WTC11 (cell line): Measurements from ENCODE around the gene OXNAD1. TPM values are rescaled to one million over a fixed set of nuclear protein-coding genes. Genes with fewer than 3 reads are reported as not detected.

Experiments
- ATAC-seq: fragments of 200-7000 bp; cut with Tn5 transposase; 2 replicates; pipeline ENCODE4 v1.10.0; 2021; ENCODE audit warnings: mild to moderate bottlenecking, moderate library complexity
- CTCF ChIA-PET: fragments of 300-600 bp; sonication (Branson Sonifier 250); formaldehyde crosslinking; loops from one replicate; lab custom pipeline; 2021; ENCODE audit warnings: antibody characterized with exemption; lab: Charles Lee
- POLR2A ChIA-PET: fragments of 350-600 bp; sonication (Branson Sonifier 250); formaldehyde crosslinking; loops from one replicate; lab custom pipeline; 2021; ENCODE audit warnings: antibody characterized with exemption; lab: Charles Lee
- DNase-seq: peaks from one replicate; pipeline ENCODE4 v3.0.0; 2021; ENCODE audit warnings: low spot score
- H3K27ac Mint-ChIP-seq: 2 replicates; pipeline ENCODE4 v1.8.0; 2021; ENCODE audit warnings: mixed read lengths
- H3K27me3 Mint-ChIP-seq: 2 replicates; pipeline ENCODE4 v1.8.0; 2021; ENCODE audit warnings: low read depth, mild to moderate bottlenecking, moderate library complexity, mixed read lengths
- H3K36me3 Mint-ChIP-seq: 2 replicates; pipeline ENCODE4 v1.8.0; 2021; ENCODE audit warnings: mixed read lengths
- H3K4me1 Mint-ChIP-seq: 2 replicates; pipeline ENCODE4 v1.8.0; 2022; ENCODE audit warnings: mixed read lengths
- H3K4me3 Mint-ChIP-seq: 2 replicates; pipeline ENCODE4 v1.8.0; 2021; ENCODE audit warnings: mild to moderate bottlenecking, moderate library complexity, mixed read lengths
- H3K9me3 Mint-ChIP-seq: 2 replicates; pipeline ENCODE4 v1.8.0; 2021; ENCODE audit warnings: mixed read lengths
- ATF3 ChIP-seq: sonication (generic); formaldehyde crosslinking; conservative IDR thresholded peaks from 2 replicates; pipeline ENCODE4 v1.8.1; 2022; ENCODE audit warnings: mild to moderate bottlenecking, missing genetic modification reagents
- CTCF ChIP-seq: fragments of 200-600 bp; IDR thresholded peaks from 2 replicates; pipeline ENCODE4 v1.8.0; 2022; ENCODE audit warnings: antibody characterized with exemption
- E2F5 ChIP-seq: sonication (generic); formaldehyde crosslinking; IDR thresholded peaks from 2 replicates; pipeline ENCODE4 v1.8.1; 2022; ENCODE audit warnings: mild to moderate bottlenecking, moderate library complexity, missing genetic modification reagents
- ERG ChIP-seq: fragments of 250-450 bp; sonication (Bioruptor Pico); IDR thresholded peaks from 2 replicates; pipeline ENCODE4 v1.8.0; 2021; ENCODE audit warnings: mild to moderate bottlenecking
- ETV6 ChIP-seq: sonication (generic); formaldehyde crosslinking; IDR thresholded peaks from 2 replicates; pipeline ENCODE4 v1.8.1; 2022; ENCODE audit warnings: mild to moderate bottlenecking, missing genetic modification reagents
- FOXJ3 ChIP-seq: sonication (generic); formaldehyde crosslinking; IDR thresholded peaks from 2 replicates; pipeline ENCODE4 v1.9.0; 2021; ENCODE audit warnings: missing genetic modification reagents, mild to moderate bottlenecking, borderline replicate concordance
- GRHL2 ChIP-seq: fragments of 250-450 bp; sonication (Bioruptor Pico); IDR thresholded peaks from 2 replicates; pipeline ENCODE4 v1.8.0; 2022; ENCODE audit warnings: mild to moderate bottlenecking, moderate library complexity; ENCODE audit not compliant: insufficient replicate concordance, severe bottlenecking
- JAZF1 ChIP-seq: fragments of 250-450 bp; sonication (Bioruptor Pico); IDR thresholded peaks from 2 replicates; pipeline ENCODE4 v1.9.0; 2021; ENCODE audit warnings: moderate library complexity, mild to moderate bottlenecking, inconsistent platforms
- JUN ChIP-seq: sonication (generic); formaldehyde crosslinking; IDR thresholded peaks from 2 replicates; pipeline ENCODE4 v1.8.0; 2023; ENCODE audit warnings: mild to moderate bottlenecking, missing genetic modification reagents
- MYBL2 ChIP-seq: sonication (generic); formaldehyde crosslinking; IDR thresholded peaks from 2 replicates; pipeline ENCODE4 v1.8.1; 2023; ENCODE audit warnings: mild to moderate bottlenecking, moderate library complexity, missing genetic modification reagents
- RORB ChIP-seq: fragments of 250-450 bp; sonication (Bioruptor Pico); IDR thresholded peaks from 2 replicates; pipeline ENCODE4 v1.9.0; 2021; ENCODE audit warnings: mild to moderate bottlenecking
- SMAD3 ChIP-seq: sonication (generic); formaldehyde crosslinking; IDR thresholded peaks from 2 replicates; pipeline ENCODE4 v1.8.0; 2022; ENCODE audit warnings: missing genetic modification reagents, mild to moderate bottlenecking, borderline replicate concordance
- TEAD4 ChIP-seq: sonication (generic); formaldehyde crosslinking; IDR thresholded peaks from 2 replicates; pipeline ENCODE4 v1.8.0; 2022; ENCODE audit warnings: mild to moderate bottlenecking, missing genetic modification reagents
- USF2 ChIP-seq: sonication (generic); formaldehyde crosslinking; IDR thresholded peaks from 2 replicates; pipeline ENCODE4 v1.8.1; 2023; ENCODE audit warnings: mild to moderate bottlenecking, missing genetic modification reagents, moderate library complexity
- ZBTB43 ChIP-seq: sonication (generic); formaldehyde crosslinking; IDR thresholded peaks from 2 replicates; pipeline ENCODE4 v1.8.1; 2023; ENCODE audit warnings: mild to moderate bottlenecking, missing genetic modification reagents
- ZMAT4 ChIP-seq: fragments of 250-450 bp; sonication (Bioruptor Pico); IDR thresholded peaks from 2 replicates; pipeline ENCODE4 v1.9.0; 2021; ENCODE audit warnings: mild to moderate bottlenecking
- ZNF121 ChIP-seq: sonication (generic); formaldehyde crosslinking; IDR thresholded peaks from 2 replicates; pipeline ENCODE4 v1.8.0; 2023; ENCODE audit warnings: missing genetic modification reagents
- ZNF396 ChIP-seq: fragments of 250-450 bp; sonication (Bioruptor Pico); IDR thresholded peaks from 2 replicates; pipeline ENCODE4 v1.8.0; 2021; ENCODE audit warnings: mild to moderate bottlenecking, moderate library complexity, borderline replicate concordance
- ZNF416 ChIP-seq: fragments of 250-450 bp; sonication (Bioruptor Pico); IDR thresholded peaks from 2 replicates; pipeline ENCODE4 v1.9.0; 2021; ENCODE audit warnings: mild to moderate bottlenecking, inconsistent platforms
- ZNF671 ChIP-seq: fragments of 250-450 bp; sonication (Bioruptor Pico); IDR thresholded peaks from 2 replicates; pipeline ENCODE4 v1.8.0; 2021; ENCODE audit warnings: mild to moderate bottlenecking
- total RNA-seq: library from RNA; stranded (reverse); gene quantifications from 3 replicates; pipeline ENCODE4 v1.2.3, GENCODE V29; 2021

The OXNAD1 gene
- total RNA-seq, 1 experiment from 2014 or later: 21.7 TPM

GRCh38 chr3:16247282-16248061 is 17.5 kb upstream of the OXNAD1 start:
- Mint-ChIP-seq H3K36me3 (no peaks in the 10 kb centered on the region), H3K4me1 (peaks cover 14% of the 10 kb centered on the region)
- ATAC-seq: peak; percentile 83

GRCh38 chr3:16248556-16248955 is 16.5 kb upstream of the OXNAD1 start:
- no peaks in the 10 kb centered on the region for H3K9me3 Mint-ChIP-seq
- no peak for ATAC-seq
- H3K27me3 Mint-ChIP-seq: peaks cover under 1% of the 10 kb centered on the region; the same call in 1 of the 2 replicates
- no peak overlapping the region for H3K27ac Mint-ChIP-seq
- CTCF ChIA-PET: interaction anchor here (1.0 to 2.5 kb wide), 5 partner anchors 10 to 198 kb away, joined by 4 to 11 read pairs (median 4); no protein-coding TSS in a partner anchor
- DNase-seq: no peak
- POLR2A ChIA-PET: no interaction called here
- no peaks in the 10 kb centered on the region for H3K36me3 Mint-ChIP-seq
- H3K4me1 Mint-ChIP-seq: peaks cover 14% of the 10 kb centered on the region
- no peak overlapping the region for H3K4me3 Mint-ChIP-seq
- TF ChIP-seq JUN (no peak), ERG (CRISPR knock-in tag) (no peak), RORB (CRISPR knock-in tag) (no peak), E2F5 (CRISPR knock-in tag) (no peak), MYBL2 (no peak), TEAD4 (CRISPR knock-in tag) (no peak), ZNF671 (CRISPR knock-in tag) (no peak), ZNF121 (no peak), ATF3 (no peak), ZBTB43 (CRISPR knock-in tag) (no peak), USF2 (no peak), FOXJ3 (CRISPR knock-in tag) (no peak), JAZF1 (CRISPR knock-in tag) (no peak)

More at GRCh38 chr3:16247282-16248061, 17.5 kb upstream of the OXNAD1 start:
- no peak overlapping the region for H3K27ac Mint-ChIP-seq
- POLR2A ChIA-PET: no interaction called here
- TF ChIP-seq GRHL2 (CRISPR knock-in tag): no peak
- TF ChIP-seq ZMAT4 (CRISPR knock-in tag): no peak
- no peak for TF ChIP-seq ZNF396
- no peak for TF ChIP-seq ZNF416 (CRISPR knock-in tag)
- 0 out of 2 replicates have a peak, but pooled peaks have one; percentile 32 for TF ChIP-seq SMAD3 (CRISPR knock-in tag)
- TF ChIP-seq ZBTB43 (CRISPR knock-in tag): no peak
- TF ChIP-seq CTCF: peak; percentile 89
- peak; percentile 49; the same call in 1 of the 2 replicates for TF ChIP-seq ETV6 (CRISPR knock-in tag)
- TF ChIP-seq ZNF671 (CRISPR knock-in tag): no peak
- TF ChIP-seq, all 79 proteins: peak for 3
- DNase-seq: peak; percentile 80
- Mint-ChIP-seq H3K27me3 (peaks cover 3% of the 10 kb centered on the region; the same call in 1 of the 2 replicates), H3K9me3 (no peaks in the 10 kb centered on the region), H3K4me3 (no peak overlapping the region)
- CTCF ChIA-PET: interaction anchor here (1.0 to 2.5 kb wide), 8 partner anchors 11 to 384 kb away, joined by 3 to 11 read pairs (median 4); partner anchors contain the start of genes DPH3 and OXNAD1
